Measurements from ENCODE around the gene SLC37A1. TPM values are rescaled to one million over a fixed set of nuclear protein-coding genes. Genes with fewer than 3 reads are reported as not detected.

The SLC37A1 gene
- 28.9 TPM for total RNA-seq
- long read RNA-seq, transcript SLC37A1-201 (20 exons, 3,664 nt) = major isoform, 15 of 86 reads
- long read RNA-seq, partial matches to known transcripts = 13 of 86 reads
- long read RNA-seq, other reads (novel, unspliced or antisense) = 58 of 86 reads

- ATAC-seq (peak; percentile 44 to 46), DNase-seq (peak; percentile 62)
- no peaks in the 10 kb centered on the region for H3K27me3 ChIP-seq (ENCODE audit: low read depth)
- H3K4me3 ChIP-seq = peak within 1 kb of the TSS; percentile 85
- peaks cover 11% of the 10 kb centered on the region for H3K36me3 ChIP-seq
- H3K4me1 ChIP-seq = peaks cover 34% of the 10 kb centered on the region
- no peaks in the 10 kb centered on the region for H3K9me3 ChIP-seq
- intact Hi-C loops (cut with DNase I) = no loop called here
- TF ChIP-seq, protein P1, sequence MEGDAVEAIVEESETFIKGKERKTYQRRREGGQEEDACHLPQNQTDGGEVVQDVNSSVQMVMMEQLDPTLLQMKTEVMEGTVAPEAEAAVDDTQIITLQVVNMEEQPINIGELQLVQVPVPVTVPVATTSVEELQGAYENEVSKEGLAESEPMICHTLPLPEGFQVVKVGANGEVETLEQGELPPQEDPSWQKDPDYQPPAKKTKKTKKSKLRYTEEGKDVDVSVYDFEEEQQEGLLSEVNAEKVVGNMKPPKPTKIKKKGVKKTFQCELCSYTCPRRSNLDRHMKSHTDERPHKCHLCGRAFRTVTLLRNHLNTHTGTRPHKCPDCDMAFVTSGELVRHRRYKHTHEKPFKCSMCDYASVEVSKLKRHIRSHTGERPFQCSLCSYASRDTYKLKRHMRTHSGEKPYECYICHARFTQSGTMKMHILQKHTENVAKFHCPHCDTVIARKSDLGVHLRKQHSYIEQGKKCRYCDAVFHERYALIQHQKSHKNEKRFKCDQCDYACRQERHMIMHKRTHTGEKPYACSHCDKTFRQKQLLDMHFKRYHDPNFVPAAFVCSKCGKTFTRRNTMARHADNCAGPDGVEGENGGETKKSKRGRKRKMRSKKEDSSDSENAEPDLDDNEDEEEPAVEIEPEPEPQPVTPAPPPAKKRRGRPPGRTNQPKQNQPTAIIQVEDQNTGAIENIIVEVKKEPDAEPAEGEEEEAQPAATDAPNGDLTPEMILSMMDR (IDR thresholded peaks at IDR 0.05) = no peak
- peak within 1 kb of the TSS; percentile 88 for H3K27ac ChIP-seq
Observed at GRCh38 chr21:42513151-42513984, at the start of gene SLC37A1. Gene SLC37A1, plus strand, starts transcription at chr21:42513852. Its CDS starts 4,603 bp downstream, at chr21:42518455.

DNA sequence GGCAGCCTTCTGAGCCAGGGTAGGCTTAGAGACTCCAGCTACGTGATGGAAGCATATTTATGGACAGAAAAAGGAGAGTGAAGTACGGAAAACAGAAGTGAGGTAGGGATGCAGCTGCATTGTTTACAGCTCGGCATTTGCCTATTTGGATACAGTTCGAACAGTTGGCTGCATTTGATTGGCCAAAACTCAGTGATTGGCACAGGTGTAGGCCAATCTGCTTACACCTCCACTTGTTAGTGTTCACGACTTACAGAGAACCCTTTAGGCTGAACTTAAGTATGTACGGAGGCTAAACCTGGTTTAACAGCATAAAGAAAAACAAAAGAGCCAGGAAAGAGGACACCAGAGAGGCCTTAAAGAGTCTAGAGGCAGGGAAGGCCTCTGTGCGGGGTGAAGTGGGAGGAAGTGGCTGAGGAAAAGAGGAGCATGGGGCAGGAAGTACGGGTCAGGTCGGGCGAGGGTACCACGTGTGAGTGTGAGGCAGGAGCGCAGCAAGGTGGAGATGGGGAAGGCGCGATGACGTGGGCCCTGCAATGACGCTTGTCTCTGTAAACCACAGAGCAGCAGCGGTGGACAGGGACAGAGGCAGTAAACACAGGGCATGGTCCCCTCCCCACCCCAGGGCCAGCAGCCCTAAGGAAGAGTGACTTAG is 49.7 kb upstream of the SLC37A1 start:
- TF ChIP-seq, protein P1 (IDR thresholded peaks at IDR 0.05) = no peak
- DNase-seq (peak; percentile 58), ATAC-seq (peak; percentile 56 to 58)
- Histone ChIP-seq H3K36me3 (no peaks in the 10 kb centered on the region), H3K27me3 (ENCODE audit: low read depth) (no peaks in the 10 kb centered on the region), H3K9me3 (no peaks in the 10 kb centered on the region), H3K4me3 (no peak overlapping the region), H3K27ac (no peak overlapping the region), H3K4me1 (peaks cover 27% of the 10 kb centered on the region)
- intact Hi-C loops (cut with DNase I) = no loop called here

DNA sequence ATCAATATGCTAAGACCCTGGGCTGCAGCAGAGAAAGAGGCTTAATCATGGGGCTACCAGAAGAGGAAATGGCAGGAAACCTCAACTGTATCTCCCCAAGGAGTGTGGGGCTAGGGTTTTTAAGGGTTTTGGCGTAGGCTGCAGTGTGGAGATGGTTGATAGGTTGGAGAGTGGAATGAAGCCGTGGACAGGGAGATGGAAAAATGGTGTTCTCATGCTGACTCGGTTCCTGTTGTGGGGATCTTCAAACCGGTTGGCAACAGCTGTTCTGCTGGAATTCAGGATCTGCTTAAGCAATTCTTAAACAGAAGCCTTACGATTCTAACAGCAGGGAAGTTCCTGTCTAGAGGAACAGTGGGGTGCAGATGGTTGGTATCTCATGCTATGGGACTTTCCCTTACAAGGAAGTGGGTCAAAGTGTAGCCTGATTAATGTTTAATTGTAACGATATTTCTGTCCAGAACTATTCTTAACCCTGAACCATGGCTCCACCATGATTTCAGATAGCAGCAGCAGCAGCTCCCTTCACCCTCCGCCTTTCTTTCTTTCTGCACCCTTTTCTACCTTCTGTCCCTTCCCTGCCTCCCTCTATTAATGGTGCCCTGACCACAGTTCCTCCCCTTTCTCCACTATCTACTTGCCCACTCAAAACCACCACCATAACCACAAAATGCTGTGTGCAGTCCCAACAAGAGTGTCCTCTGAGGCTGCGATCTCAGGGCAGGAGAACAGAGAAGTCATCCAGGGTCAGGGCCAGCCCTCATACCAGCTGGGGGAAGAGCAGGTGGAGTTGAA is 48.4 kb upstream of the SLC37A1 start:
- Histone ChIP-seq H3K4me1 (peaks cover 27% of the 10 kb centered on the region), H3K27ac (no peak overlapping the region), H3K9me3 (no peaks in the 10 kb centered on the region), H3K27me3 (ENCODE audit: low read depth) (no peaks in the 10 kb centered on the region), H3K4me3 (no peak overlapping the region), H3K36me3 (no peaks in the 10 kb centered on the region)
- intact Hi-C loops (cut with DNase I) = no loop called here
- TF ChIP-seq, protein P1 (IDR thresholded peaks at IDR 0.05) = no peak
- ATAC-seq (peak; percentile 25 to 36), DNase-seq (no peak)

GRCh38 chr21:42465803-42466127 is 47.9 kb upstream of the SLC37A1 start:
- Histone ChIP-seq H3K36me3 (no peaks in the 10 kb centered on the region), H3K27ac (no peak overlapping the region), H3K4me1 (peaks cover 27% of the 10 kb centered on the region), H3K9me3 (no peaks in the 10 kb centered on the region), H3K4me3 (no peak overlapping the region), H3K27me3 (ENCODE audit: low read depth) (no peaks in the 10 kb centered on the region)
- TF ChIP-seq, protein P1 (IDR thresholded peaks at IDR 0.05) = no peak
- DNase-seq (no peak), ATAC-seq (no peak)
- intact Hi-C loops (cut with DNase I) = no loop called here

DNA sequence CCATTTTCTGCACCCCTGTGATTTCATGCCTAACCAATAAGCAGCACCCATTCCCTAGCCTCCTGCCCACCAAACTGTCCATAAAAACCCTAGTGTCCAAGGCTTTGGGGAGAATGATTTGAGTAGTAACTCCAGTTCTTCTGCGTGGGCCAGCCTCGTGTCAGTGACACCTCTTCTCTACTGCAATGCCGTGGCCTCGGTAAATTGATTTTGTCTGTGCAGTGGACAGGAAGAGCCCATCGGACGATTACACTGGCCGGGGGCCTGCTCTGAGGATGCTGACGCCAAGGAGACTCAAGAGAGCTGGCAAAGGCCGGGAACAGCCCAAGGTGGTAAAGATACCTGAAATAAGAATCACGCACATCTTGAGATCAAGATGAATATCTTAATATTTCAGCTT is 47.0 kb upstream of the SLC37A1 start:
- TF ChIP-seq, protein P1 (IDR thresholded peaks at IDR 0.05) = no peak
- no peak for DNase-seq
- no peak for ATAC-seq
- Histone ChIP-seq H3K9me3 (no peaks in the 10 kb centered on the region), H3K4me3 (no peak overlapping the region), H3K4me1 (peaks cover 27% of the 10 kb centered on the region), H3K36me3 (no peaks in the 10 kb centered on the region), H3K27ac (no peak overlapping the region), H3K27me3 (ENCODE audit: low read depth) (no peaks in the 10 kb centered on the region)
- intact Hi-C loops (cut with DNase I) = no loop called here
